T1000 (cell line): ENCODE data around the gene CALY.

Source experiments
- DNase-seq: peaks from one replicate; lab custom pipeline; 2025; ENCODE audit warnings: mixed read lengths; lab: John Stamatoyannopoulos, UW

Gene CALY

DNA sequence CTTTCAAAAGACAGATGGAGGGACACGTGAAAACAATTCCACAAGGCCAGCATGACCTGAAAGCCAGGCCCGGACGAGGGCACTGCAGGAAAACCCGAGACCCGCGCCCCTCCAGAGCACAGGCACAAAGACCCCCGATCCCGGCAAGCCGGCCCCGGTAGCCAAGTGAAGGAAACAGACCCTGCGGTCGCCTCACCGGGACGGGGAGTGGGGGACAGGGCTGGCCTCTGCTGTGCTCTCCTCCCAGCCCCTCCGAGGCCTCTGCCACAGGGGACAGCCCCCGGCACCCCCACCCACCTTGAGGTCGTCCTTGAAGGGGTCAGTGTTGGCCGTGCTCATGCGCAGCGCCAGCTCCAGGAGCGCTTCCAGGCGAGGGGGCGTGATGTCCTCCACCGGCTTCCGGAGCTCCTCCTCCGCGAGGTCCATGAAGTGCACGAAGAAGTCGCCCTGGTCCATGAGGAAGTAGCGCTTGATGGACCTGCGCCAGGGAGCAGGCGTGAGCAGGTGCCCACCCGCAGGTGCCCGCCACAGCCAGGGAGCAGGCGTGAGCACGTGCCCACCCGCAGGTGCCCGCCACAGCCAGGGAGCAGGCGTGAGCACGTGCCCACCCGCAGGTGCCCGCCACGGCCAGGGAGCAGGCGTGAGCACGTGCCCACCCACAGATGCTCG, 48.7 kb downstream of the CALY start:
- no peak for DNase-seq

DNA sequence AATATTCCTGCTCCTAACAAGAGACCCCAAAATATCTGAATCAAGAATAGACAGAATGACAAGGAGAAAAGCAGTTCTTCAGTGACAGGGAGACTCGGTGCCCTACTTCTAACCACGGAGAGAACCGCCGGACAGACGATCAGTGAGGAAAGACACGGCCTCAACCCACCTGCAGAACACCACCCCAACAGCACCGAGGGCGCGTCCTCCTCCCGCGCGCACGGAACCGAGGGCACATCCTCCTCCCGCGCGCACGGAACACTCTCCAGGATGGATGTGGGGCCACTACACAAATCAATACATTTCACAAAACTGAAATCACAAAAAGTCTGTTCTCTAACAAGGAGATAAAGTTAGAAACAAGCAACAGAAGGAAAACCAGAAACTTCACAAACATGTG, 50.3 kb downstream of the CALY start:
- no peak for DNase-seq

DNA sequence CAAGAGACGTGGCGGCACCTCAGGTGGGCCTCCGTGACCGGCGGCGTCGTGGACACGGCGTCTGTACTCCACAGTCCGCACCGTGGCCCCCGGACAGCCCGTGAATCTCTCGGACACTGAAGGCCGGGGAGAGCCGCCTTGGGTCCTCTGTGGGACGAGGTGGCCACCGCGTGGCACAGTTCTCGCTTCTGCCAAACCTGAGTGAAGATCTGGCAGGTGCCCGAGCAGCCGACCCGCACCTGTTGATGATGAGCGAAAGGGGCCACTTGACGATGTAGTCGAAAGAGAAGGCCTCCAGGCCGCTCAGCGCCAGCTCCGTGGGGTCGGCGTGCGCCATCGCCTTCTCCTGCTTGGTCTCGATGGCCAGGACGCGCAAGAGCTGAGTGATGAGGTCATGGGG, 51.5 kb downstream of the CALY start:
- no peak for DNase-seq

DNA sequence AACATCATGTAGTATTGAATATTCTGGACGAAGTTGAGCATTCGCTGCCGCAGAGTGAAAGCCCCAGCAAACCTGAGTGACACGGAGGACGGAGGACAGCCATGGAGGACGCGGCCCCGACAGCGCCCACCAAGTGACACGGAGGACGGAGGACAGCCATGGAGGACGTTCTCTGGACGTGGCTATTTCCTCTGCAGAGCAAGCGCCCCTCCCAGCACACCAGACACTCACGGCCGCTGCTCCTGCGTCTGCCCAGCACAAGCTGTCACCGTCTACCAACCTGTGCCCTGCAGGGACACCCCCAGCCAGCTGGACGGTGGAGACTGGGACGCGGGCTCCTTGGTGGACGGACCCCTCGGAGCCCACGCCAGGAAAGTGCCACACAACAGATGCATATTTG, 52.8 kb downstream of the CALY start:
- no peak for DNase-seq

DNA sequence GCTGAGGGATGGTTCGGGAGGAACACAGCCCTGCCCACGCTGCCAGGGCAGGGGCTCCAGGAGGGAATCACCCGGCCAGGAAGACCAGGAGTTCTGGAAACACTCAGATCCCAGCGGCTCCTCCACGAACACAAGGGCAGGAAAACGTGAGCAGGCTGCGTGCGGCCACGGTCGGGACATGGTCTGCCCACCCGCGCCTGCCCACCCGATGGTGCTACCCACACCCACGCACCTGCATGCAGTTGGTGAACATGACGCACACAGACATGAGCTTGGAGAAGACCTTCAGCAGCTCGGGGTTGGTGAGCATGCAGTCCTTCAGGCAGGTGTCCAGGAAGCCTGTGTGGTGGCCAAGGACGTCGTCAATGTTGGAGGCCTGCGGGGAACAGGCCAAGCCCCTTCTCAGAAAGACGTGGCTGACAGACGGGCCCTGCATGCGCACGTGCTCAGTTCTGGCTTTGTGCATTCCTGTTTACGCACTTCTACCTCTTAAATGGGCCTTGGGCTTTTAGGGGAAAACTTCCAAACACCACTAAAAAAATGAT, 53.8 kb downstream of the CALY start:
- no peak for DNase-seq

DNA sequence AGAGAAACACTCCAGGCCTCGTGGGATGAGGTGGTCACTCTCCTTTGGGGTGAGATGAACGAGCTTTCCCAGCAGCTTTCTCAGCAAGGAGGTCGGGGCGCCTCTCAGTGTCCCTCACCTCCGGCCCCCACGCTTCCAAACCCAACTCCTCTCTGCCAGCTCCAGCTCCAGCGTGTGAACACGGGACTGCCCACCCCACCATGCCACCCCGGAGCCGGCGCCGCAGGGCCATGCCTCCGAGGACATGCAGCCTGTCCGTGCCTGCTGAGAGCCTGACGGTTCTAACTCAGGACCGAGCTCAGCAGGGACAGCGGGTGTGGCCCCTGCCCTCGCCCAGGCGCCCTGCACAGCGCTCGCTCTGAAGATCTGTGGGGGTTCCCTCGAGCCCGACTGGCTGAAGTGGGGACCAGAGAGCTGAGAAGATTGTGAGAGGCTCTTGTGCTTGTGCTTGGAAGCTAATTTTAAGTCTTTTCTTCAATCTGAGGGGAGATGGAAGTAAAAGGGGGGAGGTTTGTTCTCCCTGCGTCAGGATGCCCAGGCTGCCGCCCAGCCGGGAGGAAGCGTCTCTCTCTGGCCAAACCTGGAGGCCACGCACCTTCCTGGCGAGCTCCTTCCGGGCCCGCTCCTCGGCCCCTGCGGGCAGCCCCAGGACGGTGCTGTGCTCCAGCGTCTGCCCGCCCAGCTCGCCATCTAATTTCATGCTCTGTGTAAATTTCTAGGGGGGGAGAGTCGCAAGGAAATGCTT, 54.9 kb downstream of the CALY start:
- DNase-seq = no peak

DNA sequence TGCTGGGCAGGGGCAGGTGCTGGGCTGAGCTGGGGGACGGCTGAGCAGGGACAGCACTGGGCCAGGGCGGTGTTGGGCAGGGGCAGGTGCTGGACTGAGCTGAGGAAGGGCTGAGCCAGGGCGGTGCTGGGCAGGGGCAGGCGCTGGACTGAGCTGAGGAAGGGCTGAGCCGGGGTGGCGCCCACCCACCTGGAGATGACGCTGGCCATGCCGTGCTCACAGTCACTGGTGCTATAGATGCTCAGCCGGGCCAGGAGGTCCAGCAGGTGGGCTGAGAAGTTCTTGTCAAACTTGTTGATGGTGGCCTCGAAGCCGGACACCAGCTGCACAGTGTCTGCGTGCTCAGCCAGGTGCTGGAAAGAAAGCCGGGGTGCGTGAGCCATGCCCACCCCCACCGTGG, 55.6 kb downstream of the CALY start:
- DNase-seq = no peak

DNA sequence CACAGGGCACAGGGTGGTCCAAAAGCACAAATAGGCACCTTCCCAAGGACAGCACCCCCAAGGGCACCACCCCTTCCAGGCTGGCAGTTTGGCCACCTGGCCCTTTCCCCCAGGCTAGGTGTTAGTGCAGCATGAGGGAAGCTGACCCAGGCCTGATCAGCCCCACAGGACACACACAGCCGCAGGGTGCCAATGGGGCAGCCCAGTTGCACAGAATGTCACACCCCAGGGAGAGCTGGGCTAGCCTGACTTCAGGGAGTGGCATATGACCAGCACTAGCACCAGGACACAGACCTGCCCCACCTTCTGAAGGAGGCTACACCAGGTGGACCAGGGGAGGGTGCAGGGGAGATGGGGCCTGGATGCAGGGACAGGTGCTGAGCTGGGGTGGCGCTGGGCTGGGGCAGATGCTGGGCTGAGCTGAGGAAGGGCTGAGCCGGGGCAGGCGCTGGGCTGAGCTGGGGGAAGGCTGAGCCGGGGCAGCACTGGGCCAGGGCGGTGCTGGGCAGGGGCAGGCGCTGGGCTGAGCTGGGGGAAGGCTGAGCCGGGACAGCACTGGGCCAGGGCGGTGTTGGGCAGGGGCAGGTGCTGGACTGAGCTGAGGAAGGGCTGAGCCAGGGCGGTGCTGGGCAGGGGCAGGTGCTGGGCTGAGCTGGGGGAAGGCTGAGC, 56.2 kb downstream of the CALY start:
- no peak for DNase-seq

DNA sequence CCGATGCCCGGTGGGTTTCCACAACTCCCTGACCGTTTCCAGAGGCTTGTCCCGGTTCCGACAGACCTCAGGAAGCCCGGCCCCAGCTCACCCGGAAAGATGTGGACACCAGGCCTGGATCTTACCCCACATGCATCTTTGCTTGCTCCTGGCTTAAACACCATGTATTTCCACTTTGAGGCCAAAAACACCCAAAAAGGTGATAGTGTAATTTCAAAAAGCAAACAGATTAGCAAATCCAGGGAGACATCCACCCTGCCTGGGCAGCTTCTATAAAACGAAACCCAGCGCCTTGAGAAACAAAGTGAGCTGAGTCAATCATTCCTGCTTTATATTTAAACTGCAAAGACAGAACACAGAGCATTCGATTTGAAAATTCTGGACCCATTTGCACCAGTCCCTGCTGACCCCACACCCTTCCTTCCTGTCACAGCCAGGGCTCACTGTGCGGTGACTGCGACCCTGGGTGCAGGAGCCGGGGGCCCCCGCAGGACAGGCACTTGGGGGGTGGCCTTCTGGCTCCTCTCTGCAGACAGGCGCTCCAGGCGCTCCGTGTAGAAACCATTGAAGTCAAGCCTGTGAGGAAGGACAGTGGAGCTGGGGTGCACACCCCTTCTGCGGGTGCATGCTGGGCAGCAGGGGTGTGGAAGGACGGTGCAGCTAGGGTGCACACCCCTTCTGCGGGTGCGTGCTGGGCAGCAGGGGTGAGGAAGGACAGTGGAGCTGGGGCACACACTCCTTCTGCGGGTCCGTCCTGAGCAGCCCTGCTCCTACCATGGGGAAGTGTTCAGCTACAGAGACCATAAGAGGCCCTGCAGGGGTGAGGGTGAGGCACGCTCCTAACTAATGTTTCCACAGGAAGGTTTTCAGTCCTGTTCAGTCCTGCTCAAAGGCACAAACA, 57.1 kb downstream of the CALY start:
- DNase-seq = no peak

DNA sequence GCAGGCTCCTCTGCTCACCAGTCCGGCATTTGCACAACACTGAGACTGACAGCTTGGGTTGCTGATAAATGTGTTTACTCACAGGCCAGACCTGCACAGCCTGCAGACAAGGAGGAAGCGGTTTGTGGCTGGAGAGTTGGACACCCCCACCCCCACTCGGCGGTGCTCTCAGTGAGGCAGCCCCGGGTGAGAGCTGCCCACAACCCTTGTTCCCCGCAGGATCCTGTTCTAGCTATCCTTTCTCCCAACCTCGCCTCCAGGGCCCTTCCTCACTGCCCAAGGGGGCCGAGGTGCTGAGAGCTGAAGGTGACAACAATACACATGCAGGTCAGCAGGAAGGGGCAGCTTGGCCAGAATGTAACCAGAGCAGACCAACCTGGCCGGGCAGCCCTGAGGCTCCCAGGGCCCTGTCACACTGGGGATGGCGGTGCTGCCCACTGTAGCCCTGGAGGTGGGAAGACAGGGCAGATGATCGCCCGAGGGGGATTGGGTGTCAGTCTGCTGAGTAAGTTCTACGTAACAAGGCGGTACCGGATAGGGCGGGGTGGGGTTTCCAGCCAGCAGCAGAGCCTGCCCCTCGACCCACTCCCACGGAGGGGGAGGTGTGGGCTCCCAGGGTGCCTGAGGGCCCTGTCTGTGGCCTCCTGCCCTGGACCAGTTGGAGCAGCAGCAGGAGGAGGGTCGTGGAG, 58.0 kb downstream of the CALY start:
- peak; percentile 93 for DNase-seq

DNA sequence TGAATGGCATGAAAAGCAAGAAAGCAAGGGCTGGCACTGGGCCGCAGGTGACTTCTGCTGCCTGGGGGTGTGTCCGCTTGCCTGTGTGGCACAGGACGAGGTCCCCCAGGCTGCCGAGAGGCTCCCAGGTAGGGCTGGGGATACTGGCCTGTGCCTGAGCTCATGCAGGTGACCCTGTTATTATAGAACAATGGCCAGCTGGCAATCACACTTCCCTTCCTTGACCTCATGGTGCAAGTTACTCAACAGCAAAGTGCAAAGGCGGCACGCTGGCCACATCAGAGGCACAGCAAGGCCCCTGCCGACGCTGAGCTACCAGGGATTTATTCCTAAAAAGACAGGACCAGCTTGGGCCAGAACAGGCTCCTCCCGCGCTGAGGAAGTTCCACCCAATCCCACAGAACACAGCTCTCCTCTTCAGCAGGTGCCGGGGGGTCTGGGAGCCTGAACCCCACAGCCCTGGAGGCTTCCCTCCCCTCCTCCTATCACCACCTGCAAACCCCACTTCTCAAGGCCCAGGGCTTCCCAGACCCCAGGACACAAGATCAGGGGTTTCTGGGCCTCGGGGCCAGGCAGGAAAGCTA, 58.6 kb downstream of the CALY start:
- DNase-seq = no peak

DNA sequence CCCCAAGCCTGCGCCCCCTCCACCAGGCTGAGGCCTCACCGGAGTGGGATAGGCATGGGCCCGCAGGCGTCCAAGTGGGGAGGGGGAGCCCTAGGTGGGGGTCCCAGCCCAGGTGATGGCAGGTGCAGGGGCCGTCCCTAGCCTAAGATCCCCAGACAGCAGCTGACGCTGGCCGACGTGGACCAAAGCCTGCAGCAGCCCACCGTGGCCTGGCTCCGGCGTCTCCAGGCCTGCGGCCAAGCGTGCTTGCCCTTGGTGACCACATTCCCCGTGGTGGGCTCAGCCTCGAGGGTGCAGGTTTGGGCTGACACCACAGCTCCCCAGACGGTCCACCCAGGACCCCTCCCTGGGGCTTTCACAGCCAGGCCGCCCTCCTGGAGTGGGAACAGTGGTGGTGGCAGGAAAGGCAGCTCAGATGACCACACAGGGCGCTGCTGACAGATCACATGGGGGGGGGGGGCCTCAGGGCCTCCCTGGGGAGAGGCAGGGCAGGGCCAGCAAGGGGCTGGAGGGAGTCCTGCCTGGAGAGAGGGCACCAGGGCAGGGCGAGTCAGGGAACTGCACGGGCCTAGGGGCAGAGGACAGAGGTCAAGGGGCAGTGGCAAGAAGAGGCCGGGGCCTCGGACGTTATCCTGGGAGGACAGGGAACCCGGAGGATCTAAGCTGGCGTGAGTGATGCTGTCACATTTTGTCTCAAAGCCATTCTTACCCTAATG, 59.3 kb downstream of the CALY start:
- no peak for DNase-seq

DNA sequence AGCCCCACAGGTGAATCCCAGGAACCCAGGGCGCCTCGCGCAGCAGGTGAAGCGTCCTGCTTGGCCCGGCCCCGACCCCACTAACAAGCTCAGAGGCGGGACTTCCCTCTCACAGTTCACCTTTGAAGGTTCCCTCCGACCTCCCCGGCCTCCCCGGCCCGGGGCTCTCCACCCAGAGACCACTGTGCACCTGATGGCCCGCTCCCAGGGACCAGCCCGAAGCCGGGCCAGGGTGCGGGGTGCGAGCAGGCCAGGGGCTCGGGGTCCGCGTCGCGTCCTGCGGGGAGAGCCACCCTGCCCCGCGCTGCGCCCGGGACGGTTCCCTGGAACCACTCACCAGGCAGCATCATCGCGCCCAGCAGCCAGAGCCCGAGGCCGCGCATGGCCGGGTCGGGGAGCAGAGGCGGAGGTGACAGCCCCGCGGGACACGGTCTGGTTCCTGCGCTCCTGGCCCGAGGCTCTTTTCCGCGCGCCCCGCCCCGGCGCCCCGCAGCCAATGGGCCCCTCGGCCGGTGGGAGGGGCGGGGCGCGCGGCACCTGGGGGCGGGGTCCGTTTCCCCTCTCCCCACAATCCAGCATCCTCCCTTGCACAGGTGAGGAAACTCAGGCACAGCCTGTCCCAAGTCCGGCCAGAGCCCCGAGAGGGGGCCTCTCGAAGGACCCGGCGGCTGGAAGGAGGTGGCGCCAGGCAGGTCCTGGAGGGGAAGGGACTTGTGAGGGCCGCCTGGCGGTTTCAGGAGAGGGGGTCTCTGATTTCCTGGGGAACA, 60.1 kb downstream of the CALY start, which contains the start of gene ADAM8:
Gene ADAM8, minus strand, starts transcription at position 434 of the 767 bp plus-strand sequence. Its CDS starts 51 bp downstream, at position 383.
- peak; percentile 54 for DNase-seq

DNA sequence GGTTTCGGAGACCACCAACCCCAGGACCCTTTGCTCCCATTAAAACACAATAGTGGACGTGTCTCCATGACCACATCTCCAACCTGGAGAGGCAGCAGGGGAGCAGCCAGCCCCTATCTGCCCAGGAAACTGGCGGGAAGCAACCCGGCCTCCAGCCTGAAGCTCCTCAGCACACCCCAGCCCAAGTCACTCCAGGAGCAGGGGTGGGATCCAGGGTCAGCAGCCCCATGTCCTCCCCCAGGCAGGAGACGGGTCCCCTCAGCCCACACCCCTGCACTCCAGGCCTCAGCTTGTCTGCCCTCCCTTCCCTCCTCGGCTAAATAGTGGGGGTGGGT, 60.6 kb downstream of the CALY start:
- DNase-seq = no peak

DNA sequence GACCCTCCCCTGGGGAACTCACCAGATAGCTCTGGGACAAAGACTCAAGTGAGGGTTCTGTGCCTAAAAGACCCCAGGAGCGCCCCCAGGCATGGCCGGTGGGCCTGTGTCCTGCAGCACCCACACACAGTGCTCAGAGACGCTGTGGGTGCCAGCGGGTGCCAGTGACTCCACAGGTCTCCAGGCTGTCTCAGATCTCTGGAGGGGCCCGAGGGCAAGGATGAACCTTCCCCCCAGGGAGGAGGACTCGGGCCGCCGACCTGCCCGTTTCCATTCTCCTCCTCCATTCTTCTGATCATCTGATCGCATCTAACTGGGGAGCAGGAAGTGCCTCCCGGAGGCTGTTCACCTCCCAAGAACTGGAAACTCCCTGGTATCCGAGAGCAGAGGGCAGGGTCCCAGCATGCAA, 61.0 kb downstream of the CALY start:
- peak; percentile 38 for DNase-seq

DNA sequence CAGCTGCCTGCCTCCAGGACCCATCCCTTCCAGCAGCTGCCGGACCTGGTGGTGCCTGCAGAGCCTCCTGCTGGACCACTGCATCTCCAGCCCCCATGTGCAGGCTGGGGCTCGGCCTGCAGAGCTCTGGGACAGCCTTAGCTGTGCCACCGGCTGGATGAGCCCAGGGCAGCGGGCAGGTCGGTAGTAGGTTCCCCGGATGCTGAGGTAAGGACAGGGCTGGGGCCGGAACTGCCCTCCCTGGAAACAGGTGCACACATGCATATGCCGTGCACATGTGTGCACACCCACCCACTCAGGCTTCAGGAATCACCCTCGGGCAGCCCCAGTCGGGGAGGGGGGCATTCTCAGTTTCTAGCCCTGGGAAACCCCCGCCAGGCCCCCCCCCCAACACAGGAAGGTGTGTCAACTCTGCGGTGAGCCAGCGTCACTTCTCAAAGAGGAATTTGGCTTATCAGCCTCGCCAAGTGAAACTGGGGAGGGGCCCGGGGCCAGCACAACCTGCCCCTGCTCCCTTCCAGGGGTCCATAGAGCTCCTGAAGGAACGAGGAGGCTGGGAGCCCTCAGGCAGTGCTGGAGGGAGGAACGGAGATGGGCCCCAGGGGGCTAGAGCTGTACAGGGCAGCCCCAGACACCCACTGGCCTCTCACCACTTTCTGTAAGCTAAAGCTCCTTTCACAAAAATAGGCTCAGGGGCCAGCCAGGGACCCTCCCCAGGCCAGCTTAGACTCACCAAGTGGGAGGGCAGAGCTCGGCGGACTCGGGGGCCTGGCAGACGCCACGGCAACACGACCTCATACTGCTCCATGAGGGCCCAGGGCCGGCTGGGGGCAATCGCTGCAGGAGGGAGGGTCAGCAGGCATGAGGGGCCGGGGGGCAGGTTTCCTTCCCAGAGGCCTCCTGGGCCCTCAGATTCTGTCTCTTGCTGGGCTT, 61.7 kb downstream of the CALY start:
- no peak for DNase-seq
